ENCODE data around the gene SH3D21. TPM values are rescaled to one million over a fixed set of nuclear protein-coding genes. Genes with fewer than 3 reads are reported as not detected.

SH3D21 gene
- polyA plus RNA-seq, 1 donor from 2014 or later, result 2.6 TPM

DNA sequence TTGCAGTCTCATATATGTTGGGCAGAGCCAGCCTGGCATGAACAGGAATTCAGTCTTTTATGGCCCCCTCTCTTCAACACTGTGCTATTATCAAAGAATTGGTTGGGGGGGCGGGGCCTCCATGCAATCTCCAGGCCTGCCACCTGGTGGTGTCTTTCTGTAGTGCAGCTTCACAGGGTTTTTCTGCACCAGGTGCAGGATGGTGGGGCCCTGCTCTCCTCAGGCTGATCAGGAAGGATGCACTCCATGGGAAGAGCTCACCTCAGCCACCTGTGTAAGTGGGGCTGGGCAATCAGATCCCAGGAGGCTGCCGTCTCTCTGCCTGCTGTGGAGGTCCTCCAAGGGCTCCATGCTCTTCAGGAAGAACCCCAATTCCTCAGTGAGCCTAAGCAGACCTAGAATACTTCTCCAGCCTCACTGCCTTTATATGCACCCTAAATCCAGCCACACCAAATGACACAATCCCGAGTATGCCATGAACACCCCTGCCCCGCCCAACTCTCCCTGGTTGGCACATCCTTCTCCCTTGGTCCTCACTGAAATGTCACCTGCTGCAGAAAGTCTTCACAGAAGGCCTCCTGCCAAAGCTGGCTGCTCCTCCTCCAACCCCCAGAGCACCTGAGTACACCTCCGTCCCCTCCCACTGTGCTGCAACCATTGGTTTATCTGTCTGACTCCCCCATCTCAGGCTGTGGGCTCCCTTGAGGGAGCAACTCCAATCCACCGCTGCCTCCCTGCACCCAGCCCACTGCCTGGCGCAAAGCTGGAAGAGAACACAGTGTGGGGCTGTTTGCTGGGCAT lies 63.1 kb downstream of the SH3D21 start:
- Histone ChIP-seq H3F3A (ENCODE audit: insufficient read depth, low read length, poor library complexity, severe bottlenecking) (no peaks in the 10 kb centered on the region), H3K27ac (ENCODE audit: low read length) (no peak overlapping the region), H3K9me2 (ENCODE audit: insufficient read depth, low read length) (no peaks in the 10 kb centered on the region), H3K27me3 (ENCODE audit: insufficient read depth, low read depth, low read length) (no peaks in the 10 kb centered on the region), H3K9ac (ENCODE audit: low read length) (no peak overlapping the region), H4K20me1 (ENCODE audit: insufficient read depth) (no peaks in the 10 kb centered on the region), H3K9me3 (ENCODE audit: low read length) (no peaks in the 10 kb centered on the region), H3K4me2 (ENCODE audit: low read length) (no peak overlapping the region), H3K36me3 (ENCODE audit: insufficient read depth, low read length) (no peaks in the 10 kb centered on the region), H3K79me2 (replicated peaks; ENCODE audit: insufficient read depth, low read length) (peaks cover 3% of the 10 kb centered on the region), H2AFZ (ENCODE audit: low read depth, low read length) (no peak overlapping the region), H3K4me3 (ENCODE audit: low read length) (no peak overlapping the region)
- TF ChIP-seq MXI1 (conservative IDR thresholded peaks at IDR 0.05; ENCODE audit: poor library complexity, severe bottlenecking), result no peak
- TF ChIP-seq EZH2 (IDR thresholded peaks at IDR 0.05; ENCODE audit: borderline replicate concordance, insufficient read depth, low read length, poor library complexity, severe bottlenecking), result no peak
- TF ChIP-seq, protein P1, sequence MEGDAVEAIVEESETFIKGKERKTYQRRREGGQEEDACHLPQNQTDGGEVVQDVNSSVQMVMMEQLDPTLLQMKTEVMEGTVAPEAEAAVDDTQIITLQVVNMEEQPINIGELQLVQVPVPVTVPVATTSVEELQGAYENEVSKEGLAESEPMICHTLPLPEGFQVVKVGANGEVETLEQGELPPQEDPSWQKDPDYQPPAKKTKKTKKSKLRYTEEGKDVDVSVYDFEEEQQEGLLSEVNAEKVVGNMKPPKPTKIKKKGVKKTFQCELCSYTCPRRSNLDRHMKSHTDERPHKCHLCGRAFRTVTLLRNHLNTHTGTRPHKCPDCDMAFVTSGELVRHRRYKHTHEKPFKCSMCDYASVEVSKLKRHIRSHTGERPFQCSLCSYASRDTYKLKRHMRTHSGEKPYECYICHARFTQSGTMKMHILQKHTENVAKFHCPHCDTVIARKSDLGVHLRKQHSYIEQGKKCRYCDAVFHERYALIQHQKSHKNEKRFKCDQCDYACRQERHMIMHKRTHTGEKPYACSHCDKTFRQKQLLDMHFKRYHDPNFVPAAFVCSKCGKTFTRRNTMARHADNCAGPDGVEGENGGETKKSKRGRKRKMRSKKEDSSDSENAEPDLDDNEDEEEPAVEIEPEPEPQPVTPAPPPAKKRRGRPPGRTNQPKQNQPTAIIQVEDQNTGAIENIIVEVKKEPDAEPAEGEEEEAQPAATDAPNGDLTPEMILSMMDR (IDR thresholded peaks at IDR 0.05; ENCODE audit: poor library complexity, severe bottlenecking), result peak; percentile 88
- TF ChIP-seq RAD21 (conservative IDR thresholded peaks at IDR 0.05), result peak; percentile 70
- peak; percentile 86 for TF ChIP-seq SMC3 (conservative IDR thresholded peaks at IDR 0.05; ENCODE audit: poor library complexity)
- TF ChIP-seq TAF1 (IDR thresholded peaks at IDR 0.05; ENCODE audit: low read depth), result no peak
- no peak for TF ChIP-seq EP300 (conservative IDR thresholded peaks at IDR 0.05; ENCODE audit: poor library complexity, severe bottlenecking)
- TF ChIP-seq, protein P2, sequence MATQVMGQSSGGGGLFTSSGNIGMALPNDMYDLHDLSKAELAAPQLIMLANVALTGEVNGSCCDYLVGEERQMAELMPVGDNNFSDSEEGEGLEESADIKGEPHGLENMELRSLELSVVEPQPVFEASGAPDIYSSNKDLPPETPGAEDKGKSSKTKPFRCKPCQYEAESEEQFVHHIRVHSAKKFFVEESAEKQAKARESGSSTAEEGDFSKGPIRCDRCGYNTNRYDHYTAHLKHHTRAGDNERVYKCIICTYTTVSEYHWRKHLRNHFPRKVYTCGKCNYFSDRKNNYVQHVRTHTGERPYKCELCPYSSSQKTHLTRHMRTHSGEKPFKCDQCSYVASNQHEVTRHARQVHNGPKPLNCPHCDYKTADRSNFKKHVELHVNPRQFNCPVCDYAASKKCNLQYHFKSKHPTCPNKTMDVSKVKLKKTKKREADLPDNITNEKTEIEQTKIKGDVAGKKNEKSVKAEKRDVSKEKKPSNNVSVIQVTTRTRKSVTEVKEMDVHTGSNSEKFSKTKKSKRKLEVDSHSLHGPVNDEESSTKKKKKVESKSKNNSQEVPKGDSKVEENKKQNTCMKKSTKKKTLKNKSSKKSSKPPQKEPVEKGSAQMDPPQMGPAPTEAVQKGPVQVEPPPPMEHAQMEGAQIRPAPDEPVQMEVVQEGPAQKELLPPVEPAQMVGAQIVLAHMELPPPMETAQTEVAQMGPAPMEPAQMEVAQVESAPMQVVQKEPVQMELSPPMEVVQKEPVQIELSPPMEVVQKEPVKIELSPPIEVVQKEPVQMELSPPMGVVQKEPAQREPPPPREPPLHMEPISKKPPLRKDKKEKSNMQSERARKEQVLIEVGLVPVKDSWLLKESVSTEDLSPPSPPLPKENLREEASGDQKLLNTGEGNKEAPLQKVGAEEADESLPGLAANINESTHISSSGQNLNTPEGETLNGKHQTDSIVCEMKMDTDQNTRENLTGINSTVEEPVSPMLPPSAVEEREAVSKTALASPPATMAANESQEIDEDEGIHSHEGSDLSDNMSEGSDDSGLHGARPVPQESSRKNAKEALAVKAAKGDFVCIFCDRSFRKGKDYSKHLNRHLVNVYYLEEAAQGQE (IDR thresholded peaks at IDR 0.05; ENCODE audit: borderline replicate concordance), result no peak
- no peak for TF ChIP-seq POLR2AphosphoS5 (IDR thresholded peaks at IDR 0.05)

Other genes with a start within 250 kb of the SH3D21 start
- 32.1 and 34.7 TPM in 2 replicates for gene TEKT2, start 222.3 kb upstream of the SH3D21 start, polyA plus RNA-seq
- gene ADPRS, start 217.5 kb upstream of the SH3D21 start, polyA plus RNA-seq, result 66.7 and 71.5 TPM in 2 replicates
- gene COL8A2, start 181.1 kb upstream of the SH3D21 start, polyA plus RNA-seq, result 0.98 TPM in 1 of 2 replicates, not detected in the other
- gene TRAPPC3, start 156.9 kb upstream of the SH3D21 start, polyA plus RNA-seq, result 236 and 278 TPM in 2 replicates
- gene MAP7D1, start 150.2 kb upstream of the SH3D21 start, polyA plus RNA-seq, result 142 and 156 TPM in 2 replicates
- 54.4 and 55.8 TPM in 2 replicates for gene THRAP3, start 81.9 kb upstream of the SH3D21 start, polyA plus RNA-seq
- gene EVA1B, start 17.3 kb downstream of the SH3D21 start, polyA plus RNA-seq, result 0.25 and 2.1 TPM in 2 replicates
- gene STK40, start 79.6 kb downstream of the SH3D21 start, polyA plus RNA-seq, result 8.4 and 10.5 TPM in 2 replicates
- 1.3 and 3.2 TPM in 2 replicates for gene LSM10, start 91.5 kb downstream of the SH3D21 start, polyA plus RNA-seq
- 16.2 and 20.7 TPM in 2 replicates for gene OSCP1, start 144.1 kb downstream of the SH3D21 start, polyA plus RNA-seq
- 64.7 and 65.6 TPM in 2 replicates for gene MRPS15, start 158.0 kb downstream of the SH3D21 start, polyA plus RNA-seq
- not detected in 2 replicates for gene CSF3R, start 176.5 kb downstream of the SH3D21 start, polyA plus RNA-seq

All from neural cell (in vitro differentiated cells).